ENCODE results near the gene HMG20A.

The HMG20A gene

GRCh38 chr15:77436822-77437221 lies 16.1 kb downstream of the HMG20A start:
- DNase-seq, result no peak

GRCh38 chr15:77437264-77437663 lies 16.6 kb downstream of the HMG20A start:
- no peak for DNase-seq

GRCh38 chr15:77440378-77440999 lies 19.8 kb downstream of the HMG20A start:
- DNase-seq, result no peak

GRCh38 chr15:77446840-77447390 lies 26.2 kb downstream of the HMG20A start:
- DNase-seq, result no peak

GRCh38 chr15:77454265-77454664 lies 33.6 kb downstream of the HMG20A start:
- DNase-seq, result no peak

- no peak for DNase-seq
Measured at GRCh38 chr15:77454951-77455350, 34.3 kb downstream of the HMG20A start.

GRCh38 chr15:77455696-77456321 lies 35.1 kb downstream of the HMG20A start:
- no peak for DNase-seq

- no peak for DNase-seq
Measured at GRCh38 chr15:77456746-77457145, 36.1 kb downstream of the HMG20A start.

GRCh38 chr15:77457191-77457904 lies 36.7 kb downstream of the HMG20A start:
- no peak for DNase-seq

- no peak for DNase-seq
Measured at GRCh38 chr15:77457905-77458265, 37.2 kb downstream of the HMG20A start.

GRCh38 chr15:77459031-77459430 lies 38.3 kb downstream of the HMG20A start:
- DNase-seq, result no peak

GRCh38 chr15:77461486-77461885 lies 40.8 kb downstream of the HMG20A start:
- DNase-seq, result no peak

GRCh38 chr15:77464129-77464865 lies 43.6 kb downstream of the HMG20A start:
- DNase-seq, result no peak

- no peak for DNase-seq
Measured at GRCh38 chr15:77466521-77466920, 45.8 kb downstream of the HMG20A start.

- DNase-seq, result no peak
Measured at GRCh38 chr15:77468896-77469295, 48.2 kb downstream of the HMG20A start.

- DNase-seq, result no peak
Measured at GRCh38 chr15:77470235-77470634, 49.5 kb downstream of the HMG20A start.

- DNase-seq, result no peak
Measured at GRCh38 chr15:77473328-77473727, 52.6 kb downstream of the HMG20A start.

- no peak for DNase-seq
Measured at GRCh38 chr15:77474310-77474988, 53.8 kb downstream of the HMG20A start.

- DNase-seq, result no peak
Measured at GRCh38 chr15:77475001-77475400, 54.3 kb downstream of the HMG20A start.

GRCh38 chr15:77475898-77476297 lies 55.2 kb downstream of the HMG20A start:
- no peak for DNase-seq

GRCh38 chr15:77476995-77477394 lies 56.3 kb downstream of the HMG20A start:
- no peak for DNase-seq

- no peak for DNase-seq
Measured at GRCh38 chr15:77478051-77478450, 57.4 kb downstream of the HMG20A start.

- no peak for DNase-seq
Measured at GRCh38 chr15:77479015-77479414, 58.3 kb downstream of the HMG20A start.

All from NCI-H1930 (cell line).